GM19099 (cell line): ENCODE results near the gene RBFOX2.

Experiments
- POLR2A ChIP-seq: IDR thresholded peaks from 3 replicates; pipeline ENCODE4 v1.6.1; 2011; ENCODE audit warnings: low read depth; ENCODE audit not compliant: insufficient read length; ENCODE audit errors: extremely low read depth

Gene RBFOX2

GRCh38 chr22:35804421-35804820, 224.2 kb downstream of the RBFOX2 start:
- no peak for TF ChIP-seq POLR2A

GRCh38 chr22:35802885-35803284, 225.7 kb downstream of the RBFOX2 start:
- no peak for TF ChIP-seq POLR2A

- no peak for TF ChIP-seq POLR2A
Observed at GRCh38 chr22:35799150-35799549, 229.5 kb downstream of the RBFOX2 start.

- no peak for TF ChIP-seq POLR2A
Observed at GRCh38 chr22:35797411-35797810, 231.2 kb downstream of the RBFOX2 start.

GRCh38 chr22:35795476-35795875, 233.1 kb downstream of the RBFOX2 start:
- no peak for TF ChIP-seq POLR2A

- no peak for TF ChIP-seq POLR2A
Observed at GRCh38 chr22:35792506-35792905, 236.1 kb downstream of the RBFOX2 start.

GRCh38 chr22:35785181-35785923, 243.3 kb downstream of the RBFOX2 start:
- TF ChIP-seq POLR2A: no peak

DNA sequence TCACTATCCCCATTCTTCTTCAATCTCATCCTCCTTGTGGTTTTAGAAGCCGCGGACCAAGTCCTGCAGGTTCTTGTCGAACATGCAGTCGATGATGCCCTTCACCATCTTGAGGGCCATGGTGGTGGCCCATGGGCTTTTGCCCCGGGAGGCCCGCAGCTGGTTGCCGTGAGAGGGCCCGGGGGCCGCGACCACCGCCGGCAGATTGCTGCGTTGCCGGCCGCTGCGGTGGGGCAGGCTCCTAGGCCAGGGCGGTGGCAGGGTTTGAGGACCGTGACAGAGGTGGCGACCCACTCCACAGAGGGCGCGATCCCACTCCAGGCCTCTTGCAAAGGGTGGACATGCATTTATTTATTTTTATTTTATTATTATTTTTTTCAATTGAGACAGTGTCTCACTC, 244.0 kb downstream of the RBFOX2 start:
- TF ChIP-seq POLR2A: no peak

DNA sequence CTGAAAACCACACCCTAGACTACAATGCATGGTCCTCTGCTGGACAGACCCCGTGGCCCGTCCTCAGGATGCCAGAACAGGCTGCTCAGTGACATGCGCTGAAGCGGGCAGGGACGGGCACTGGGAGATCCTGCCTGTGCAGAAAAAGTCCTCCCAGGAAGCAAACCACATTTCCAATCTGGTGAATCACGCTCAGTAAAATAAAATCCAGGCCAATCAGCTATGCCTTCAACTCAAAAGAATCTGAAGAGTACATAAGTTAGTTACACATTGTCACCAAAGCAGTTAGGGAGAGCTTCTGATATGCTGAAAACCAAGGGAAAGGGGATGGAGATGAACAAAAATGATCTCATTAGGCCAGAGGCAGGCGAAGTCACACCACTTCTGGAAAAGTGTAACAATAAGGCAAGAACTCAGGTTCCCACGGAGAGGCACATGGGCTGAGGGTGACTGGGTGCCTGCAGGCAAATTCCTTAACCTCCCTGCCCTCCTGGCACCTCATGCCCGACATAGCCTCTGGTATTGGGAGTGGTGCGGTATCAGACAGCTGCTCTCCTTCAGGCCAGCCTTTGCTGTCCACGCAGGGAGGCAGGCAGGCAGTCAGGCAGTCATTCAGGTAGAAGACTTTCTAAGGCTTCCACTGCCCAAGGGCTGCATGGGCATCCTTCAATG, 244.5 kb downstream of the RBFOX2 start:
- no peak for TF ChIP-seq POLR2A

- TF ChIP-seq POLR2A: no peak
Observed at GRCh38 chr22:35782504-35782903, 246.1 kb downstream of the RBFOX2 start.

DNA sequence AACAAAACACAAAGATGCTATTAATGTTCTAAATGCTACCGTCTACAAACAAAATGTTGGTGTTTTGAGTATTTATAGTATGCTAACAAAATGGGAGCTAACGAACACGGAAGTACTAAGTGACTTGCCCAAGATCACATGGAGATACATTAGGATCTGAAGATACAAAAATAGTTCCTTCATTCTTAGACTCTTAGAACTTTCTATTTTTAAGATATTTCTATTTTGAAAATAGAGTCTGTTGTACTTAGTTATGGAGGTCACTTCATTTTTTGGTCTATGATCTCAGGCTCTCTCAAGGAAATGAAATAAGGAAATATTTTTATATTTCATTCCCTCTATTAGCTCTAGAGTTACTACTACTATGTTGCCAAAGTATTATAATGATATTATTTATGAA, 246.7 kb downstream of the RBFOX2 start:
- TF ChIP-seq POLR2A: no peak

- no peak for TF ChIP-seq POLR2A
Observed at GRCh38 chr22:35777335-35777975, 251.2 kb downstream of the RBFOX2 start.

- TF ChIP-seq POLR2A: no peak
Observed at GRCh38 chr22:35775339-35775738, 253.3 kb downstream of the RBFOX2 start.

- no peak for TF ChIP-seq POLR2A
Observed at GRCh38 chr22:35769974-35770373, 258.6 kb downstream of the RBFOX2 start.

DNA sequence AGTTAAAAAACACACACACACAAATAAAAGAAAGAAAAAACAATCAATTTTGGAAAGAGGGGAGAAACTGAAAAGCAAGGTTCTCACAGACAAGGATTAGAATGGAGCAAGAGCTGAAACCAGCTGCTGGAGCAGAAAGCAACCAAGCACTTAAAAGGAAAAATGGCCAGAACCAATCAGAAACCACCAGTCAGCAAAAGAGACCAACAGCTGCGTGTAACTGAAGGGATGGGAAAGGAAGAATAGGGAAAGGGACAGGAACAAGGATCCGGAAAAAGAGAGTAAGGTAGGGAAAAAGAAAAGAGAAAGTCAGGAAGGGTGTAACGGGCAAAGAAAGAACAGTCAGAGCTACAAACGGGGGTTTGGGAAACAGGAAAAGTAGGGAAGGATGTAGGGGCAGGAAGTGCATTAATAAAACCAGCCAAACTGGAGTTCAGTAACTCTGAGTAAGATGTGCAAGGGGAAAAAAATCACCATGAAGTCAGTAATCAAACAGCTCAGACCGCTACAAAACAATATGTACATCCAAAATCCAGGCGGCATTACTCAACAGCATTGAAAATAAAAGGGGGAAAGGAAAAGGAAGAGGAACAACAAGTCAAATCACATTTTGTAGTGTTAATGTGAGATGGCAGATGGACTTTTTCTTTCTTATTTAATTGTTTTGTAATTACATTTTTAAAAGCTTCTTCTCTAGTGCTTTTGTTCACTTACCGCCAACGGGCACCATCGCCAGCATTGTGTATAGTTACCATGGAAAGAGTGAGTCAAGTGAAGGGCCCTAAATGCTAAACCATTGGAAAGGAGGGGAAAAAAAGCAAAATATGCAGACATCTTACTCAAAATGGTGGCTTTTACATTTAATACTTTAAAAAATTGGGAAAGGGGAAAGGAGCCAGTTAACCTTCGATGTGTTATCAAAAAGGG, 261.7 kb downstream of the RBFOX2 start:
- TF ChIP-seq POLR2A: no peak

GRCh38 chr22:35761037-35761436, 267.6 kb downstream of the RBFOX2 start:
- TF ChIP-seq POLR2A: no peak

DNA sequence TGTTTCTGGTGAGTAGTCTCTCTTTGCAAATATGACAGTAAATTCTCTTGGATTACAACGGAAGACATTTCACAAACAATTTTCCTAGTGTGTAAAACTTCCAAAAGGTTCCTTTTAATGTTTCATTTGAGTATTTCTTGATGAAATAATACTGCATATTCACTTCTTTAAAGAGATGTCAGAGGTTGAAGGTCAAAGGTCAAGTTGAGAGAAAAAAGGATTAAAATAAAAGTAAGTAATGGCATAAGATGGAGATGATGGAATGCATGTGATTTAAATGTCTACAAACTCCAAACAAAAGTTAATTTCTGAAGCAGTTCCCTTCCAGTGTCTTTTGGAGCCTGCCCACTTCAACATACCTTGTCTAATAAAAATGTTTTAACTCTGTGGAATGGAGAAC, 270.2 kb downstream of the RBFOX2 start:
- no peak for TF ChIP-seq POLR2A
